Caco-2 (cell line): ENCODE data around the gene CC2D2B. TPM values are rescaled to one million over a fixed set of nuclear protein-coding genes. Genes with fewer than 3 reads are reported as not detected.

Experiments used
- BruUV-seq: library from RNA; stranded (reverse); fragments of 400-500 nt; replicated peaks from 2 replicates; lab custom pipeline; 2021; lab: Mats Ljungman, UMichigan
- CTCF ChIA-PET: fragments of 300-600 bp; sonication (Branson Sonifier 250); formaldehyde crosslinking; loops from one replicate; lab custom pipeline; 2022; ENCODE audit warnings: antibody characterized with exemption; lab: Charles Lee
- POLR2A ChIA-PET: fragments of 300-600 bp; sonication (Branson Sonifier 250); formaldehyde crosslinking; loops from one replicate; lab custom pipeline; 2022; ENCODE audit warnings: antibody characterized with exemption; lab: Charles Lee
- DNase-seq, 2 experiments: peaks; one replicate each; pipeline versions ENCODE4 v3.0.0 to v3.0.0-alpha.2; 2020 to 2022
- H3K27me3 ChIP-seq: replicated peaks from 2 replicates; pipeline ENCODE4 v1.6.0; 2011; ENCODE audit warnings: low read length; ENCODE audit not compliant: control insufficient read depth, insufficient read depth
- H3K36me3 ChIP-seq: 2 replicates; pipeline ENCODE4 v1.5.1; 2011; ENCODE audit warnings: low read length; ENCODE audit not compliant: control insufficient read depth, insufficient read depth
- H3K4me1 ChIP-seq: fragments of 250-450 bp; sonication (Bioruptor Pico); 2 replicates; pipeline ENCODE4 v1.5.1; 2020; ENCODE audit warnings: mild to moderate bottlenecking
- H3K4me3 ChIP-seq: 2 replicates; pipeline ENCODE4 v1.5.1; 2011; ENCODE audit warnings: low read depth, mild to moderate bottlenecking, control low read depth, low read length
- H3K9me3 ChIP-seq: fragments of 250-450 bp; sonication (Bioruptor Pico); 2 replicates; pipeline ENCODE4 v1.5.1; 2020; ENCODE audit warnings: mild to moderate bottlenecking, moderate library complexity
- H3K27ac Mint-ChIP-seq: one replicate; pipeline ENCODE4 v1.8.0; 2022; ENCODE audit warnings: mixed read lengths; ENCODE audit not compliant: unreplicated experiment
- H3K27me3 Mint-ChIP-seq: one replicate; pipeline ENCODE4 v1.8.0; 2022; ENCODE audit warnings: mixed read lengths; ENCODE audit not compliant: insufficient read depth, unreplicated experiment
- H3K36me3 Mint-ChIP-seq: one replicate; pipeline ENCODE4 v1.8.0; 2022; ENCODE audit warnings: mild to moderate bottlenecking, mixed read lengths; ENCODE audit not compliant: insufficient read depth, unreplicated experiment
- H3K4me1 Mint-ChIP-seq: one replicate; pipeline ENCODE4 v1.8.0; 2022; ENCODE audit warnings: low read depth, mixed read lengths; ENCODE audit not compliant: unreplicated experiment
- H3K4me3 Mint-ChIP-seq: one replicate; pipeline ENCODE4 v1.8.0; 2022; ENCODE audit warnings: mild to moderate bottlenecking, moderate library complexity, mixed read lengths; ENCODE audit not compliant: unreplicated experiment
- H3K9me3 Mint-ChIP-seq: one replicate; pipeline ENCODE4 v1.8.0; 2022; ENCODE audit warnings: mixed read lengths; ENCODE audit not compliant: unreplicated experiment
- CTCF ChIP-seq, 2 experiments: fragments of 200-600 bp in 1 of 2; IDR thresholded peaks; 1 replicate in 1 of 2; 2 replicates in 1 of 2; pipeline versions ENCODE4 v1.5.1 to v1.8.0; 2011 to 2022; ENCODE audit warnings: antibody characterized with exemption in 1 of 2, control low read depth in 1 of 2, inconsistent platforms in 1 of 2, low read depth in 1 of 2, low read length in 1 of 2, mild to moderate bottlenecking in 1 of 2, moderate library complexity in 1 of 2; ENCODE audit not compliant: insufficient read depth in 1 of 2, severe bottlenecking in 1 of 2, unreplicated experiment in 1 of 2
- intact Hi-C: fragments of 100-400 bp; cut with micrococcal nuclease; formaldehyde crosslinking; loops from one replicate; pipeline ENCODE4 v1.10.0; 2022; ENCODE audit not compliant: unreplicated experiment
- total RNA-seq: library from RNA; stranded (reverse); gene quantifications from 2 replicates; pipeline ENCODE4 v1.2.3, GENCODE V29; 2022

CC2D2B gene
- total RNA-seq, 1 experiment from 2014 or later: 0.39 TPM

GRCh38 chr10:95941115-95941514 lies 33.3 kb downstream of the CC2D2B start:
- intact Hi-C loops: no loop called here
- BruUV-seq: no TSS peak
- Histone ChIP-seq H3K9me3 (peaks cover 3% of the 10 kb centered on the region; the same call in 1 of the 2 replicates), H3K27me3 (no peaks in the 10 kb centered on the region; the same call in 1 of the 2 replicates), H3K4me1 (no peaks in the 10 kb centered on the region), H3K36me3 (no peaks in the 10 kb centered on the region), H3K4me3 (no peak overlapping the region)
- H3K27me3 Mint-ChIP-seq: peaks cover 5% of the 10 kb centered on the region
- no peaks in the 10 kb centered on the region for H3K4me1 Mint-ChIP-seq
- H3K27ac Mint-ChIP-seq: no peak overlapping the region
- no peaks in the 10 kb centered on the region for H3K36me3 Mint-ChIP-seq
- H3K9me3 Mint-ChIP-seq: peaks cover 20% of the 10 kb centered on the region
- H3K4me3 Mint-ChIP-seq: no peak overlapping the region
- ChIA-PET POLR2A (no interaction called here), CTCF (no interaction called here)
- no peak for DNase-seq
- no peak for TF ChIP-seq CTCF (IDR thresholded peaks at IDR 0.05; ENCODE audit: insufficient read depth in 1 of 2, low read depth in 1 of 2, low read length in 1 of 2, severe bottlenecking in 1 of 2, unreplicated experiment in 1 of 2)

GRCh38 chr10:95963202-95963990 lies 55.6 kb downstream of the CC2D2B start:
- no peak overlapping the region for H3K27ac Mint-ChIP-seq
- Histone ChIP-seq H3K36me3 (no peaks in the 10 kb centered on the region), H3K4me1 (no peaks in the 10 kb centered on the region), H3K4me3 (no peak overlapping the region), H3K27me3 (no peaks in the 10 kb centered on the region), H3K9me3 (peaks cover 10% of the 10 kb centered on the region)
- TF ChIP-seq CTCF (IDR thresholded peaks at IDR 0.05; ENCODE audit: insufficient read depth in 1 of 2, low read depth in 1 of 2, low read length in 1 of 2, severe bottlenecking in 1 of 2, unreplicated experiment in 1 of 2): no peak
- ChIA-PET POLR2A (no interaction called here), CTCF (no interaction called here)
- intact Hi-C loops: no loop called here
- DNase-seq: no peak
- H3K9me3 Mint-ChIP-seq: peaks cover 7% of the 10 kb centered on the region
- H3K4me1 Mint-ChIP-seq: no peaks in the 10 kb centered on the region
- no TSS peak for BruUV-seq
- H3K4me3 Mint-ChIP-seq: no peak overlapping the region
- H3K36me3 Mint-ChIP-seq: no peaks in the 10 kb centered on the region
- H3K27me3 Mint-ChIP-seq: no peaks in the 10 kb centered on the region

- Histone ChIP-seq H3K27me3 (no peaks in the 10 kb centered on the region), H3K4me1 (no peaks in the 10 kb centered on the region), H3K9me3 (peaks cover 4% of the 10 kb centered on the region), H3K4me3 (no peak overlapping the region), H3K36me3 (no peaks in the 10 kb centered on the region)
- no peak overlapping the region for H3K4me3 Mint-ChIP-seq
- POLR2A ChIA-PET: no interaction called here
- no peak overlapping the region for H3K27ac Mint-ChIP-seq
- intact Hi-C loops: no loop called here
- H3K4me1 Mint-ChIP-seq: no peaks in the 10 kb centered on the region
- peaks cover under 1% of the 10 kb centered on the region for H3K9me3 Mint-ChIP-seq
- CTCF ChIA-PET: no interaction called here
- no TSS peak for BruUV-seq
- DNase-seq: no peak
- TF ChIP-seq CTCF (IDR thresholded peaks at IDR 0.05; ENCODE audit: insufficient read depth in 1 of 2, low read depth in 1 of 2, low read length in 1 of 2, severe bottlenecking in 1 of 2, unreplicated experiment in 1 of 2): no peak
- H3K27me3 Mint-ChIP-seq: no peaks in the 10 kb centered on the region
- H3K36me3 Mint-ChIP-seq: no peaks in the 10 kb centered on the region
These were observed 56.2 kb downstream of the CC2D2B start for GRCh38 chr10:95963991-95964389.
